ENCODE measurements around the gene LGR6. TPM values are rescaled to one million over a fixed set of nuclear protein-coding genes. Genes with fewer than 3 reads are reported as not detected.

Gene LGR6
- total RNA-seq, 4 donors from 2014 or later: 1.6 to 4.9 (median 4.1) TPM

DNA sequence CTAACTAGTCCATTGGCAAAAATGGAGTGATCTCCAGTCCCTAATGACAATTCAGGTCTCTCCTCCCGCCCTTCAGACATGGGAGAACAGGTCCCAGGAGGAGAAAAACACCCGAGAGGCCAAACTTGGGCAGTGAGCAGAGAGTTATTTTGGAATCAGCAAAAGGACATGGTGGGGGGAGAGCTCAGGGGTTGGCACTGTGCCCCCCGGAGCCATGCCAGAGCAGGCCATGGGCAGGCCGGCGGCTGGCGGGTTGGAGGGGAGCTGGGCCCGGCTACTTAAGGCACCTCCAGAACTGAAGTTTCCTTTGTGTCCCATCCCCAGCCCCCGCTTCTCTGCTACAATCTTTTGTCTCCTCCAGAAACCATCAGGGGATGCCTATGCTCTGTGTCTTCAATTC is 7.1 kb downstream of the LGR6 start:
- peaks cover 25% of the 10 kb centered on the region for H3K4me1 ChIP-seq
- WGBS: 55% methylated on average over 8 of the region's 8 CpGs

DNA sequence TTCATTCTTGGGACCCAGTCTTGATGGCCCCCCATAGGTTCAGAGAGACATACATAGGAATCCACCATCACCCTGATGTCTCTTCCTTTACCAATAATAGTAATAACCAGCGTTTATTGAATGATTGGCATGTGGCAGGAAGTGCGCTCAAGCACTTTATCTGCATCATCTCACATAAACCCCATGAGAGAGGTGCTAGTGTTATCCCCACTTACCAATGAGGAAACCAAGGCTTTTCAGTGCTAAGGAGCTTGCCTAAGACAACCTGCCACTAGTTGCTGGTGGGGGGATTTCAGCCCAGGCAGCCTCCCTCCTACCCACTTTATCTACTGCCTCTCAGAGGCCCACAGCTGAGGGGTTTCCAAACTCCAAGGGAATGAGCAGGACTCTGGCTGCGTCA is 7.7 kb downstream of the LGR6 start:
- Histone ChIP-seq H3K4me3 (no peak overlapping the region), H3K27ac (no peak overlapping the region), H3K4me1 (peaks cover 25% of the 10 kb centered on the region), H3K27me3 (peaks cover 10% of the 10 kb centered on the region), H3K9me3 (no peaks in the 10 kb centered on the region), H3K36me3 (no peaks in the 10 kb centered on the region)
- WGBS: 80% methylated on average over 3 of the region's 3 CpGs
- no peak for TF ChIP-seq POLR2A (IDR thresholded peaks at IDR 0.05)
- no peak for TF ChIP-seq EP300 (IDR thresholded peaks at IDR 0.05)
- no peak for TF ChIP-seq POLR2AphosphoS5 (IDR thresholded peaks at IDR 0.05)
- TF ChIP-seq, protein P1, sequence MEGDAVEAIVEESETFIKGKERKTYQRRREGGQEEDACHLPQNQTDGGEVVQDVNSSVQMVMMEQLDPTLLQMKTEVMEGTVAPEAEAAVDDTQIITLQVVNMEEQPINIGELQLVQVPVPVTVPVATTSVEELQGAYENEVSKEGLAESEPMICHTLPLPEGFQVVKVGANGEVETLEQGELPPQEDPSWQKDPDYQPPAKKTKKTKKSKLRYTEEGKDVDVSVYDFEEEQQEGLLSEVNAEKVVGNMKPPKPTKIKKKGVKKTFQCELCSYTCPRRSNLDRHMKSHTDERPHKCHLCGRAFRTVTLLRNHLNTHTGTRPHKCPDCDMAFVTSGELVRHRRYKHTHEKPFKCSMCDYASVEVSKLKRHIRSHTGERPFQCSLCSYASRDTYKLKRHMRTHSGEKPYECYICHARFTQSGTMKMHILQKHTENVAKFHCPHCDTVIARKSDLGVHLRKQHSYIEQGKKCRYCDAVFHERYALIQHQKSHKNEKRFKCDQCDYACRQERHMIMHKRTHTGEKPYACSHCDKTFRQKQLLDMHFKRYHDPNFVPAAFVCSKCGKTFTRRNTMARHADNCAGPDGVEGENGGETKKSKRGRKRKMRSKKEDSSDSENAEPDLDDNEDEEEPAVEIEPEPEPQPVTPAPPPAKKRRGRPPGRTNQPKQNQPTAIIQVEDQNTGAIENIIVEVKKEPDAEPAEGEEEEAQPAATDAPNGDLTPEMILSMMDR (IDR thresholded peaks at IDR 0.05): no peak
- no peak for DNase-seq (ENCODE audit: low spot score in 2 of 2)

More for the DNA sequence above, 7.1 kb downstream of the LGR6 start:
- H3K36me3 ChIP-seq: no peaks in the 10 kb centered on the region
- H3K27me3 ChIP-seq: peaks cover 4% of the 10 kb centered on the region
- DNase-seq (ENCODE audit: low spot score in 2 of 2): no peak
- no peaks in the 10 kb centered on the region for H3K9me3 ChIP-seq
- no peak overlapping the region for H3K27ac ChIP-seq
- H3K4me3 ChIP-seq: no peak overlapping the region
- TF ChIP-seq POLR2A (IDR thresholded peaks at IDR 0.05): no peak
- TF ChIP-seq, protein P1 (IDR thresholded peaks at IDR 0.05): no peak
- no peak for TF ChIP-seq EP300 (IDR thresholded peaks at IDR 0.05)
- TF ChIP-seq POLR2AphosphoS5 (IDR thresholded peaks at IDR 0.05): no peak

DNA sequence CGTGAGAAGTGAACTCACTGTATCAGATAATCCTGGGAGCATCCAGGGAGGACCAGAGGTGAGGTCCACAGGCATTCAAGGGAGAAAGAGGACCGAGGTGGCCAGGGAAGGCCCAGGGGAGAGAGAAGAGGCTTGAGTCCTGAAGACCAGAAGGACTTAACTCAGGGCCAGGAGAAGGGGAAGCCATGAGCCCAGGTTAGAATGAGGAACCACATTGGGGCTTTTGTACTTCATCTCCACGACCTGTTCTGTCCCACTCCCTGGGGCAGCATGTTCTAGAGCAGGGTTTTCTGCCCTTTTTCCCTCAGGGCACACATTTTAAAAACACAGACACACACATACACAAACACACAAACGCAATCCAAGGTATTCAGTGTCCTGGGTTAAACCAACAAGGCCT is 8.4 kb downstream of the LGR6 start:
- peaks cover 25% of the 10 kb centered on the region for H3K4me1 ChIP-seq
- no peak for TF ChIP-seq EP300 (IDR thresholded peaks at IDR 0.05)
- TF ChIP-seq POLR2AphosphoS5 (IDR thresholded peaks at IDR 0.05): no peak
- no peak for TF ChIP-seq POLR2A (IDR thresholded peaks at IDR 0.05)
- TF ChIP-seq, protein P1 (IDR thresholded peaks at IDR 0.05): no peak
- H3K27me3 ChIP-seq: peaks cover 13% of the 10 kb centered on the region
- no peaks in the 10 kb centered on the region for H3K36me3 ChIP-seq
- H3K9me3 ChIP-seq: no peaks in the 10 kb centered on the region
- H3K27ac ChIP-seq: no peak overlapping the region
- WGBS: 79% methylated on average over 4 of the region's 4 CpGs
- H3K4me3 ChIP-seq: no peak overlapping the region
- DNase-seq (ENCODE audit: low spot score in 2 of 2): no peak

DNA sequence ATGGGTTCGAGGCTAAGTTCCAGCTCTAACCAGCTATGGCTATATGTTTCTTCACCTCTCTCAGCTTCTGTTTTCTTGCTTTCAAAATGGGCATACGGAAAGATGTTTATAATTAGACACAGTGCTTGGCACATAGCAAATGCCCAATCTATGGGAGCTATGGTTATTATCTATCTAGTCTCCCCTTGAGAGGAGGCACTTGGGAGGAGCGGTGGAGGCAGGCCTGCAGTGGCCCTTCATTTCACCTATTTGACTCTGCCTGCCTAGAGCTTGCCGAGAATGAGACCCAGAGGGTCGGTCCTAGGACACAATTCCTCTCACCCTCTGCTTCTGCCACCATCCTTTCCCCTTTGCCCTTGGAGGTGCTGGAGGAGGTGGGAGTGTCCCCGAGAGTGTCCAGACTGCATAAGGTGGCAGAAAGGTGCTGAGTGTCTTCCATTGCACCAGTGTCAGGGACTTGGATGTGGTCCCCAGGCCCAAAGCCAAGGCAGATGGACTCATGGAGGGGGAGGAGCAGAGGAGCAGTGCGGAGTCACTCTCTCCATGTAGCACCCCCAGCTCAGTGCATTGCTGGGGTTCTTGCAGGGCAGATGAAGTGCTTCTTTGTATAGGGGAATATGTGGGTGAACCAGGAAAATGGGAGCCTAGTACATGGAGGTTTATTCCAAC is 9.0 kb downstream of the LGR6 start:
- Histone ChIP-seq H3K27me3 (peaks cover 17% of the 10 kb centered on the region), H3K4me1 (peaks cover 24% of the 10 kb centered on the region), H3K27ac (no peak overlapping the region), H3K9me3 (no peaks in the 10 kb centered on the region), H3K4me3 (no peak overlapping the region), H3K36me3 (no peaks in the 10 kb centered on the region)
- DNase-seq (ENCODE audit: low spot score in 2 of 2): no peak
- TF ChIP-seq, protein P1 (IDR thresholded peaks at IDR 0.05): no peak
- TF ChIP-seq POLR2AphosphoS5 (IDR thresholded peaks at IDR 0.05) (no peak), POLR2A (IDR thresholded peaks at IDR 0.05) (no peak), EP300 (IDR thresholded peaks at IDR 0.05) (no peak)
- 92% methylated on average over 5 of the region's 7 CpGs for WGBS

DNA sequence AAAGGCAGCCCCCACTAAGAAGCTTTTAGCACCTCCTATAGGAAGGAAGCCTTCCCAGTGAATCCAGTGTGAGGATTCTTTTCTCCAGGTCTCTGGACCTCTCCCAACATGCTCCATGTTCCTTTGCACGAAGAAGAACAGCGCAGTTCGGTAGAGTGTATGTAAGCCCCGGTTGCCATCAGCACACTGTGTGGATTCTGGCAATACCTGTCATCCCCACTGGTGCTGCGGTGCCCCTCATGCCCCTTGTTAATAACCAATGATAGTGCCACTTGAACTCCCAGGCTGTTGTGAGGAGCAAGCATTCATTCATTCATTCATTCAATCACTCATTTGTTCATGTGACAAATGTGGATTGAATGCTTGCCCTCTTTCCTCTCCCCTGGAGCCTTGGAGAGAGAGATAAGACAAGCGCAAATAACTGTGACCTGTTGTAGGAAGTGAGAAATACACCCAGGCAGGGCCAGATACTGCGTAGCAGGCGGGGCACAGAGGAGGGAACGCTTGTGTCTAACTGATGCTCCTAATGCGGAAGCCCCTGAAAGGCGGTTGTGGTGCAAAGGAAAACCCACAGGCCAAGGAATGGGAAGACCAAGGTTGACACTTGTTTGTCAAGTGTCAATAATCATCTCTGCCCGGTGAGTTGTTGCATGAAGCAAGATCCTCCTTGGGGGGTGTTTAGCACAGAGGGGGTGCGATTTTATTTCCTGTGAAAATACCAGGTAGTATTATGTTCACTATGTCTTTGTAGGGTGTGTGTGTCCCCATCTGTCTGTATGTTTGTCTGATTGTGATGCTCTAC is 9.8 kb downstream of the LGR6 start:
- no peak for DNase-seq (ENCODE audit: low spot score in 2 of 2)

More for the DNA sequence above, 9.8 kb downstream of the LGR6 start:
- no peak overlapping the region for H3K27ac ChIP-seq
- TF ChIP-seq, protein P1 (IDR thresholded peaks at IDR 0.05): no peak
- no peak for TF ChIP-seq POLR2A (IDR thresholded peaks at IDR 0.05)
- TF ChIP-seq EP300 (IDR thresholded peaks at IDR 0.05): no peak
- no peak for TF ChIP-seq POLR2AphosphoS5 (IDR thresholded peaks at IDR 0.05)
- 89% methylated on average over 13 of the region's 13 CpGs for WGBS
- no peaks in the 10 kb centered on the region for H3K36me3 ChIP-seq
- H3K4me3 ChIP-seq: no peak overlapping the region
- peaks cover 25% of the 10 kb centered on the region for H3K4me1 ChIP-seq
- peaks cover 19% of the 10 kb centered on the region for H3K27me3 ChIP-seq
- no peaks in the 10 kb centered on the region for H3K9me3 ChIP-seq

Measured in suprapubic skin (tissue), 4 donors.